ENCODE measurements around the gene PDE2A.
"Not testable (repeated sequence)": the region's sequence is repeated elsewhere in the genome, so short reads cannot be mapped to it uniquely, and the experiment has no call there.

The PDE2A gene

GRCh38 chr11:72577271-72577721 lies 96.9 kb downstream of the PDE2A start:
- Histone ChIP-seq H3K36me3 (ENCODE audit: control insufficient read depth, insufficient read depth, low read length) (no peaks in the 10 kb centered on the region), H3K4me1 (ENCODE audit: control insufficient read depth, insufficient read depth, low read length) (no peaks in the 10 kb centered on the region), H3K4me3 (ENCODE audit: low read length) (no peak overlapping the region), H3K27me3 (ENCODE audit: control insufficient read depth, insufficient read depth, low read length) (peaks cover 3% of the 10 kb centered on the region), H3K9ac (ENCODE audit: low read length) (no peak overlapping the region), H3K9me3 (ENCODE audit: control insufficient read depth, low read length) (no peaks in the 10 kb centered on the region)

GRCh38 chr11:72576661-72577060 lies 97.6 kb downstream of the PDE2A start:
- no peak overlapping the region for H3K9ac ChIP-seq (ENCODE audit: low read length)
- no peak overlapping the region for H3K4me3 ChIP-seq (ENCODE audit: low read length)
- no peaks in the 10 kb centered on the region for H3K4me1 ChIP-seq (ENCODE audit: control insufficient read depth, insufficient read depth, low read length)
- H3K9me3 ChIP-seq (ENCODE audit: control insufficient read depth, low read length), result no peaks in the 10 kb centered on the region
- no peaks in the 10 kb centered on the region for H3K36me3 ChIP-seq (ENCODE audit: control insufficient read depth, insufficient read depth, low read length)
- peaks cover 3% of the 10 kb centered on the region for H3K27me3 ChIP-seq (ENCODE audit: control insufficient read depth, insufficient read depth, low read length)

- no peaks in the 10 kb centered on the region for H3K36me3 ChIP-seq (ENCODE audit: control insufficient read depth, insufficient read depth, low read length)
- H3K4me3 ChIP-seq (ENCODE audit: low read length), result no peak overlapping the region
- H3K9me3 ChIP-seq (ENCODE audit: control insufficient read depth, low read length), result no peaks in the 10 kb centered on the region
- H3K4me1 ChIP-seq (ENCODE audit: control insufficient read depth, insufficient read depth, low read length), result no peaks in the 10 kb centered on the region
- no peak overlapping the region for H3K9ac ChIP-seq (ENCODE audit: low read length)
- H3K27me3 ChIP-seq (ENCODE audit: control insufficient read depth, insufficient read depth, low read length), result peaks cover 3% of the 10 kb centered on the region
These were observed 98.0 kb downstream of the PDE2A start for GRCh38 chr11:72576243-72576595.

GRCh38 chr11:72575533-72576242 lies 98.5 kb downstream of the PDE2A start:
- Histone ChIP-seq H3K9ac (ENCODE audit: low read length) (no peak overlapping the region), H3K9me3 (ENCODE audit: control insufficient read depth, low read length) (no peaks in the 10 kb centered on the region), H3K36me3 (ENCODE audit: control insufficient read depth, insufficient read depth, low read length) (no peaks in the 10 kb centered on the region), H3K4me3 (ENCODE audit: low read length) (no peak overlapping the region), H3K4me1 (ENCODE audit: control insufficient read depth, insufficient read depth, low read length) (no peaks in the 10 kb centered on the region), H3K27me3 (ENCODE audit: control insufficient read depth, insufficient read depth, low read length) (peaks cover 3% of the 10 kb centered on the region)

GRCh38 chr11:72574548-72575460 lies 99.4 kb downstream of the PDE2A start:
- H3K9me3 ChIP-seq (ENCODE audit: control insufficient read depth, low read length), result no peaks in the 10 kb centered on the region
- no peak overlapping the region for H3K4me3 ChIP-seq (ENCODE audit: low read length)
- no peak overlapping the region for H3K9ac ChIP-seq (ENCODE audit: low read length)
- no peaks in the 10 kb centered on the region for H3K4me1 ChIP-seq (ENCODE audit: control insufficient read depth, insufficient read depth, low read length)
- peaks cover 3% of the 10 kb centered on the region for H3K27me3 ChIP-seq (ENCODE audit: control insufficient read depth, insufficient read depth, low read length)
- no peaks in the 10 kb centered on the region for H3K36me3 ChIP-seq (ENCODE audit: control insufficient read depth, insufficient read depth, low read length)

GRCh38 chr11:72573855-72574445 lies 100.3 kb downstream of the PDE2A start:
- peaks cover 3% of the 10 kb centered on the region for H3K27me3 ChIP-seq (ENCODE audit: control insufficient read depth, insufficient read depth, low read length)
- H3K9me3 ChIP-seq (ENCODE audit: control insufficient read depth, low read length), result no peaks in the 10 kb centered on the region
- H3K36me3 ChIP-seq (ENCODE audit: control insufficient read depth, insufficient read depth, low read length), result no peaks in the 10 kb centered on the region
- no peak overlapping the region for H3K4me3 ChIP-seq (ENCODE audit: low read length)
- H3K4me1 ChIP-seq (ENCODE audit: control insufficient read depth, insufficient read depth, low read length), result no peaks in the 10 kb centered on the region
- peak overlapping the region; percentile 34 for H3K9ac ChIP-seq (ENCODE audit: low read length)

- H3K4me1 ChIP-seq (ENCODE audit: control insufficient read depth, insufficient read depth, low read length), result no peaks in the 10 kb centered on the region
- H3K9me3 ChIP-seq (ENCODE audit: control insufficient read depth, low read length), result no peaks in the 10 kb centered on the region
- peaks cover 3% of the 10 kb centered on the region for H3K27me3 ChIP-seq (ENCODE audit: control insufficient read depth, insufficient read depth, low read length)
- no peak overlapping the region for H3K4me3 ChIP-seq (ENCODE audit: low read length)
- peak overlapping the region; percentile 34 for H3K9ac ChIP-seq (ENCODE audit: low read length)
- no peaks in the 10 kb centered on the region for H3K36me3 ChIP-seq (ENCODE audit: control insufficient read depth, insufficient read depth, low read length)
These were observed 101.0 kb downstream of the PDE2A start for GRCh38 chr11:72573072-72573854.

GRCh38 chr11:72572540-72572939 lies 101.7 kb downstream of the PDE2A start:
- not testable (repeated sequence) for H3K4me3 ChIP-seq (ENCODE audit: low read length); H3K9ac ChIP-seq (ENCODE audit: low read length); H3K4me1 ChIP-seq (ENCODE audit: control insufficient read depth, insufficient read depth, low read length); H3K27me3 ChIP-seq (ENCODE audit: control insufficient read depth, insufficient read depth, low read length); H3K36me3 ChIP-seq (ENCODE audit: control insufficient read depth, insufficient read depth, low read length); H3K9me3 ChIP-seq (ENCODE audit: control insufficient read depth, low read length)

- Histone ChIP-seq H3K4me1 (ENCODE audit: control insufficient read depth, insufficient read depth, low read length) (no peaks in the 10 kb centered on the region), H3K9me3 (ENCODE audit: control insufficient read depth, low read length) (no peaks in the 10 kb centered on the region), H3K36me3 (ENCODE audit: control insufficient read depth, insufficient read depth, low read length) (no peaks in the 10 kb centered on the region), H3K9ac (ENCODE audit: low read length) (no peak overlapping the region), H3K27me3 (ENCODE audit: control insufficient read depth, insufficient read depth, low read length) (peaks cover 3% of the 10 kb centered on the region), H3K4me3 (ENCODE audit: low read length) (no peak overlapping the region)
These were observed 103.1 kb downstream of the PDE2A start for GRCh38 chr11:72570893-72571661.

- no peaks in the 10 kb centered on the region for H3K9me3 ChIP-seq (ENCODE audit: control insufficient read depth, low read length)
These were observed 104.0 kb downstream of the PDE2A start for GRCh38 chr11:72569966-72570892.

More at GRCh38 chr11:72569966-72570892, 104.0 kb downstream of the PDE2A start:
- Histone ChIP-seq H3K4me1 (ENCODE audit: control insufficient read depth, insufficient read depth, low read length) (no peaks in the 10 kb centered on the region), H3K36me3 (ENCODE audit: control insufficient read depth, insufficient read depth, low read length) (no peaks in the 10 kb centered on the region), H3K27me3 (ENCODE audit: control insufficient read depth, insufficient read depth, low read length) (peaks cover 3% of the 10 kb centered on the region), H3K4me3 (ENCODE audit: low read length) (no peak overlapping the region), H3K9ac (ENCODE audit: low read length) (no peak overlapping the region)

All from mucosa of stomach (tissue), 1 donor.